Stimulated activated CD4-positive, alpha-beta T cell treated with anti-CD3 and anti-CD28 coated beads, Interleukin-2, amount 100 ng/mL, for 48 hours (primary cell): ENCODE data around the gene PYROXD2.
"Not testable (repeated sequence)": the region's sequence is repeated elsewhere in the genome, so short reads cannot be mapped to it uniquely, and the experiment has no call there.

ENCODE experiments used
- DNase-seq, 2 donors: peaks; one replicate each; pipeline ENCODE4 v3.0.0-alpha.2; 2020

Gene PYROXD2

GRCh38 chr10:98389398-98389797 lies 25.6 kb downstream of the PYROXD2 start:
- DNase-seq: no peak

- no peak for DNase-seq
Measured at GRCh38 chr10:98388101-98388655, 26.8 kb downstream of the PYROXD2 start.

- DNase-seq: no peak
Measured at GRCh38 chr10:98384531-98385133, 30.4 kb downstream of the PYROXD2 start.

GRCh38 chr10:98383869-98384268 lies 31.1 kb downstream of the PYROXD2 start:
- no peak for DNase-seq

GRCh38 chr10:98383134-98383667 lies 31.8 kb downstream of the PYROXD2 start:
- DNase-seq: not testable (repeated sequence)

- DNase-seq: no peak
Measured at GRCh38 chr10:98382691-98383101, 32.3 kb downstream of the PYROXD2 start.

GRCh38 chr10:98380493-98381339 lies 34.3 kb downstream of the PYROXD2 start:
- DNase-seq: no peak

GRCh38 chr10:98378722-98379121 lies 36.3 kb downstream of the PYROXD2 start:
- no peak for DNase-seq

GRCh38 chr10:98377536-98377935 lies 37.4 kb downstream of the PYROXD2 start:
- DNase-seq: no peak

- no peak for DNase-seq
Measured at GRCh38 chr10:98377001-98377400, 38.0 kb downstream of the PYROXD2 start.

- DNase-seq: no peak
Measured at GRCh38 chr10:98376485-98376884, 38.5 kb downstream of the PYROXD2 start.

GRCh38 chr10:98374217-98374985 lies 40.6 kb downstream of the PYROXD2 start:
- no peak for DNase-seq

- no peak for DNase-seq
Measured at GRCh38 chr10:98373260-98374040, 41.5 kb downstream of the PYROXD2 start.

- no peak for DNase-seq
Measured at GRCh38 chr10:98370831-98371820, 43.9 kb downstream of the PYROXD2 start.

GRCh38 chr10:98369801-98370200 lies 45.2 kb downstream of the PYROXD2 start:
- no peak for DNase-seq

- no peak for DNase-seq
Measured at GRCh38 chr10:98368644-98369043, 46.3 kb downstream of the PYROXD2 start.

- no peak for DNase-seq
Measured at GRCh38 chr10:98367604-98368451, 47.2 kb downstream of the PYROXD2 start.

GRCh38 chr10:98366062-98366530 lies 48.9 kb downstream of the PYROXD2 start:
- no peak for DNase-seq

GRCh38 chr10:98365406-98366061 lies 49.4 kb downstream of the PYROXD2 start:
- no peak for DNase-seq
